ENCODE results near the gene NLRP9.
"Not testable (repeated sequence)": the region's sequence is repeated elsewhere in the genome, so short reads cannot be mapped to it uniquely, and the experiment has no call there.

The NLRP9 gene

GRCh38 chr19:55738302-55738701, at the start of gene NLRP9:
TSS of gene NLRP9 (minus strand) at chr19:55738402. CDS start at chr19:55738374, 28 bp downstream.
- DNase-seq (ENCODE audit: low read depth in 2 of 2), result no peak

GRCh38 chr19:55781112-55781511, 42.9 kb upstream of the NLRP9 start:
- DNase-seq (ENCODE audit: low read depth in 2 of 2), result no peak

- no peak for DNase-seq (ENCODE audit: low read depth in 2 of 2)
Measured at GRCh38 chr19:55778331-55778730, 40.1 kb upstream of the NLRP9 start.

GRCh38 chr19:55777528-55777927, 39.3 kb upstream of the NLRP9 start:
- DNase-seq (ENCODE audit: low read depth in 2 of 2), result no peak

GRCh38 chr19:55769632-55770031, 31.4 kb upstream of the NLRP9 start:
- DNase-seq (ENCODE audit: low read depth in 2 of 2), result not testable (repeated sequence)

- DNase-seq (ENCODE audit: low read depth in 2 of 2), result not testable (repeated sequence)
Measured at GRCh38 chr19:55768818-55769217, 30.6 kb upstream of the NLRP9 start, which contains the start of gene RFPL4AL1. TSS of gene RFPL4AL1 (plus strand) at chr19:55769118. CDS start at chr19:55771805, 2,687 bp downstream.

DNA sequence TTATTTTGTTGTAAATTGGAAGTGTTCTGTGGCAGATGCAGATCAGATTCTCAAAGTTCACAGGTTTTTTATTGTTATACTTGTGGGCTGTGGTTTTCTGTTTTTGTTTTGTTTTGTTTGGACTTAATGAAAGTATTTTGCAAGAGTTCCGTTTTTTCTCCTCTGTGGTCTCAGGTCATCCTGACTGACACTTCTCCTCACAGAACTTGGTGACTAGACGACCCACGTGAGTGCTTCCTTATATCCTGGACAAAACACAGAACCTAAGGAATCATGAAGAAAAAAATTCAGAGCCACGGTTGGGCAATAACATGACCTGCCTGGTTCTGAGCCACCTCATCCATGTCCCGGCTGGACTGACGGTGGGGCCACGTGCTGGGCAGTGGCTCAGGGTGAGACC, 28.3 kb upstream of the NLRP9 start:
- no peak for DNase-seq (ENCODE audit: low read depth in 2 of 2)

- DNase-seq (ENCODE audit: low read depth in 2 of 2), result not testable (repeated sequence)
Measured at GRCh38 chr19:55758797-55759196, 20.6 kb upstream of the NLRP9 start, which contains the start of gene RFPL4A. TSS of gene RFPL4A (plus strand) at chr19:55759097. CDS start at chr19:55761801, 2,704 bp downstream.

DNA sequence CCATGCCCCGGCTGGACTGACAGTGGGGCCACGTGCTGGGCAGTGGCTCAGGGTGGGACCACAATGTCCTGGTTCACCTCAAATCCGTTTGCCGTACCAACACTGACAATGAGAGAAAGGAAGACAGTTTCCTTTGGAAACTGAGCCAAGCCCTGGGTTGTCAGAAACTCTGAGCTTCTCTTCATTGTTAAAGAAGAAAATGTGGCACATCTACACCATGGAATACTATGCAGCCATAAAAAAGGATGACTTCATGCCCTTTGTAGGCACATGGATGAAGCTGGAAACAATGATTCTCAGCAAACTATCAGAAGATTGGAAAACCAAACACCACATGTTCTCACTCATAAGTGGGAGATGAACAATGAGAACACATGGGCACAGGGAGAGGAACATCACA, 18.6 kb upstream of the NLRP9 start:
- DNase-seq (ENCODE audit: low read depth in 2 of 2), result not testable (repeated sequence)

- no peak for DNase-seq (ENCODE audit: low read depth in 2 of 2)
Measured at GRCh38 chr19:55753401-55753800, 15.2 kb upstream of the NLRP9 start.

- DNase-seq (ENCODE audit: low read depth in 2 of 2), result no peak
Measured at GRCh38 chr19:55750715-55751114, 12.5 kb upstream of the NLRP9 start.

DNA sequence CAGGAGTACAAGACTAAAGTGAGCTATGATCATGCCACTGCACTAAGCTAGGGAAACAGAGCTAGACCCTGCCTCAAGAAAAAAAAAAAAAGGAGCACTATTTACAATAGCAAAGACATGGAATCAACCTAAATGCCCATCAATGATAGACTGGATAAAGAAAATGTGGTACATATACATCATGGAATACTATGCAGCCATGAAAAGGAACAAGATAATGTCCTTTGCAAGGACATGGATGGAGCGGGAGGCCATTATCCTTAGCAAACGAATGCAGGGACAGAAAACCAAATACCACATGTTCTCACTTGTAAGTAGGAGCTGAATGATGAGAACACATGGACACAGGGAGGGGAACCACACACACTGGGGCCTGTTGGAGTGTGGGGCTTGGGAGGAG, 7.8 kb downstream of the NLRP9 start:
- DNase-seq (ENCODE audit: low read depth in 2 of 2), result not testable (repeated sequence)

GRCh38 chr19:55723491-55723890, 14.7 kb downstream of the NLRP9 start:
- no peak for DNase-seq (ENCODE audit: low read depth in 2 of 2)

- no peak for DNase-seq (ENCODE audit: low read depth in 2 of 2)
Measured at GRCh38 chr19:55720801-55721200, 17.4 kb downstream of the NLRP9 start.

DNA sequence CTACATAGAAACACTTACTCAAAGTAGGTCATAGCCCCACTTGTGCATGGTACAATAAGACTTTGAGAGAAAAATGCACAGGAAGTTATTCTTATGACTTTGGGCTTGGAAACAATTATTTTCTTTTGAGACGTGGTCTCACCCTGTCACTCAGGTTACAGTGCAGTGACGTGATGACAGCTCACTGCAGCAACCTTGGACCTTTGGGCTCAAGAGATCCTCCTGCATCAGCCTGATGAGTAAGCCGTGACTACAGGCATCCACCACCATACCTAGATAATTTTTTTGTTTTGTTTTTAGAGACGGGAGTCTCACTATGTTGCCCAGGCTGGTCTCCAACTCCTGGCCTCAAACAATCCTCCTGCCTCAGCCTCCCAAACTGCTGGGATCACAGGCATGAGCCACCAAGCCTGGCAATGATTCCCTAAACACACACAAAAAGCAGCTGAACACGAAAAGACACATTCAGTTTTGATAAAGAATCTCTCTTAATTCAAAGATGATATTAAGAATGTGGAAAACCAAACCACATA, 17.9 kb downstream of the NLRP9 start:
- no peak for DNase-seq (ENCODE audit: low read depth in 2 of 2)

GRCh38 chr19:55717879-55718711, 20.1 kb downstream of the NLRP9 start:
- not testable (repeated sequence) for DNase-seq (ENCODE audit: low read depth in 2 of 2)

- DNase-seq (ENCODE audit: low read depth in 2 of 2), result no peak
Measured at GRCh38 chr19:55717251-55717650, 21.0 kb downstream of the NLRP9 start.

DNA sequence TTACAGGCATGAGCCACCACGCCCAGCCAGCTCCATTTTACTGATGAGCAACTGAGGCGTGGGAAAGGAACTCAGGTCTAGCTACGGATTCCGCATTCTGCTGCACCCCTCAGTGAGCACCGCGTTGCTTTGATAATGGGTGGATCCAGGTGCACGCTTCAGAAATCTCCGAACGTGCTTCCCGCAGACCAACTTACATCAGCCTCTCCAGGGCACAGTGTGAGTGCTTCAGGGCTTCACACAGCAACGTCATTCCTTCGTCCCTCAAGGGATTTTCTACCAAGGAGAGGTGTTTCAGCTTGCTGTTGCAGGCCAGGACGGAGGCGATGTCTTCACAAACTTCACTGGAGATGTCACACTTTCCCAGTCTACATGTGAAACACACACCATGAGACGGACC, 21.7 kb downstream of the NLRP9 start:
- DNase-seq (ENCODE audit: low read depth in 2 of 2), result no peak

GRCh38 chr19:55712804-55713631, 25.2 kb downstream of the NLRP9 start:
- no peak for DNase-seq (ENCODE audit: low read depth in 2 of 2)

DNA sequence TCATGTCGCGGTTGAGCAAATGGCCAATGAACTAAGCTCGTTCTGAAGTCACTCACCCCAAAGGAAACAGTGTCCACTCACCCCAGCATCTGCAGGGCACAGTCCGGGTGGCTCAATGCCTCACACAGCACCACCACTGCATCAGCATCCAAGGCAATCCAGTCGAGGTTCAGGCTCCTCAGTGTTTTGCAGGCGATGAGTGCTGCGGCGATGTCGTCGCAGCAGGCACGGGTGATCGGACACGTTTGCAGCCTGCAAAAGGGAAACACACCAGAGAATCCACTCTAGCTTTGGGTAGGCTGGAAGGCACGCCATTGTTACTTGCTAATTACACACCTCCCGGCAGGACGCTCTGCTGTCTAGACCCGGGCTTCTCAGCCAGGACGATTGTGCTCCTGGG, 26.5 kb downstream of the NLRP9 start:
- DNase-seq (ENCODE audit: low read depth in 2 of 2), result no peak

DNA sequence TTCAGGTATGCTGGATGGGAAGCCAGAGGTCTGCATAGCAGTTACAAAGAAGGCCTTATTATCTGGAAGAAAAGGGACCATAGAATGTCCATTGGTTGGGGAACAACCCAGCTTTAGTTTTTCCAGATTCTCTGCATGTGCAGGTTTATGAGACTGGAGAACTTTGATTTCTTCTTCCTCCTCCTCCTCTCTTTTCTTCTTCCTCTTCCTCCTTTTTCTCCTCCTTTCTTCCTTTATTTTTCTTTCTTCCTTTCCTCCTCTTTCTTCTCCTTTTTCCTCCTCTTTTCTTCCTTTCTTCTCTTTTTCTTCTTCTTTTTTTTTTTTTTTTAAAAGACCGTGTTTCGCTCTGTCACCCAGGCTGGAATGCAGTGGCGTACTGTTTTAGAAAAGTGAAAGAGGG, 32.2 kb downstream of the NLRP9 start:
- no peak for DNase-seq (ENCODE audit: low read depth in 2 of 2)

DNA sequence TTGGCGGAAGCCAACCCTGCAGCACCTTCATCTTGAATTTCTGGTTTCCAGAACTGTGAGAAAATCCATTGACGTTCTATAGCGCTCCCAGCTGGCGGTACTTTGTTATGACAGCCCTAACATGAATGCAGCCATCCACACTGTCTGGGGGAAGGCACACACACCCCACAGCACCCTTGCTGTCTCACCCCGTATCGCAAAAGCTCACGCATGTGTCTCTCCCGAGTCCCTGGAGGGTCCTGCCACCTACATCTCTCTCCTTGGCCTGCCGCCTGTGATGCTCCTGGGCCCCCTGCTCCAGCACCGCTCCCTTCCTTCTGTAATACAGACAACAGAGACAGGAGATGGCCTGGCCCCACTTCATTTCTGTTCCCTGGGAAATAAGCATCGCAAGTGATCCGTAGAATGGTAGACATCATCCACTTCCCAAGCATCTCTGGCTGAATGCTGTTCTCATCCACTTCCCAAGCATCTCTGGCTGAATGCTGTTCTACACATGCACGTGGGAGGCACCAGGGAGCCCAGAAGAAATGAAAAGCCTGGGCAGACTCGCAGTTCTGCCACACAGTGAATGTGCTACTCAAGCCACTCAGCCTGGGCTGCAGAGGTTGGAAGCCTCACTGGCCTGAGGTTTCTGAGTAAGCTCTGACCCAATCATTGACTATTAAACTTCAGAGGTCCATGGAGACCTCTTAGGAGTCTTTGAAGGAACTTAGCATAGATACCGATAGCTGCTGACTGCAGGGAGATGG, 33.5 kb downstream of the NLRP9 start:
- no peak for DNase-seq (ENCODE audit: low read depth in 2 of 2)
